ENCODE results near the gene OR13A1.
"Not testable (repeated sequence)": the region's sequence is repeated elsewhere in the genome, so short reads cannot be mapped to it uniquely, and the experiment has no call there.

The OR13A1 gene

DNA sequence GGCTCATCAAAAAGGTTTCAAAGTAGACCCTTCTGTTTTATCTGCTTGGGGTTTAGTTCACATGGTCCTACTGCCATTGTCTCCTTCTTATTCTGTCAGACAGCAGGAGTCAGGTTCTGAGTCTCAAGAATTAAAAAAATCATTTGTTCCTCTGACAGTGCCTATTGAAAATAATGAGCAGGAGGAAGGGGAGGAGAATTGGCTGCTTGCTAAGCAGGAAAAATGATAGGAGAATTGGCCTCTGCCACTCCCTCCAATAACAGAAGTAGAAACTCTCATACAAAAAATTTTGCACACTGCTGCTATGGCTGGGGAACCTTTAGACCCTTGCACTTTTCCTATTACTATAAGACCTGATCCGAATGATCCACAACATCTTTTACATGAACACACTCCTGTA, 35.7 kb downstream of the OR13A1 start:
- H3K4me3 ChIP-seq (replicated peaks; ENCODE audit: insufficient read depth, low read length): no peak overlapping the region
- H3K27ac ChIP-seq (replicated peaks): no peak overlapping the region
- no peak for DNase-seq (ENCODE audit: low read depth in 1 of 2, low spot score in 1 of 2)
- TF ChIP-seq CTCF (IDR thresholded peaks at IDR 0.05; ENCODE audit: insufficient read depth, low read length) (no peak), GABPA (IDR thresholded peaks at IDR 0.05; ENCODE audit: low read depth) (no peak), SPI1 (IDR thresholded peaks at IDR 0.05; ENCODE audit: borderline replicate concordance, low read depth) (no peak), POLR2AphosphoS5 (IDR thresholded peaks at IDR 0.05; ENCODE audit: low read depth) (no peak)
- TF ChIP-seq, protein P1, sequence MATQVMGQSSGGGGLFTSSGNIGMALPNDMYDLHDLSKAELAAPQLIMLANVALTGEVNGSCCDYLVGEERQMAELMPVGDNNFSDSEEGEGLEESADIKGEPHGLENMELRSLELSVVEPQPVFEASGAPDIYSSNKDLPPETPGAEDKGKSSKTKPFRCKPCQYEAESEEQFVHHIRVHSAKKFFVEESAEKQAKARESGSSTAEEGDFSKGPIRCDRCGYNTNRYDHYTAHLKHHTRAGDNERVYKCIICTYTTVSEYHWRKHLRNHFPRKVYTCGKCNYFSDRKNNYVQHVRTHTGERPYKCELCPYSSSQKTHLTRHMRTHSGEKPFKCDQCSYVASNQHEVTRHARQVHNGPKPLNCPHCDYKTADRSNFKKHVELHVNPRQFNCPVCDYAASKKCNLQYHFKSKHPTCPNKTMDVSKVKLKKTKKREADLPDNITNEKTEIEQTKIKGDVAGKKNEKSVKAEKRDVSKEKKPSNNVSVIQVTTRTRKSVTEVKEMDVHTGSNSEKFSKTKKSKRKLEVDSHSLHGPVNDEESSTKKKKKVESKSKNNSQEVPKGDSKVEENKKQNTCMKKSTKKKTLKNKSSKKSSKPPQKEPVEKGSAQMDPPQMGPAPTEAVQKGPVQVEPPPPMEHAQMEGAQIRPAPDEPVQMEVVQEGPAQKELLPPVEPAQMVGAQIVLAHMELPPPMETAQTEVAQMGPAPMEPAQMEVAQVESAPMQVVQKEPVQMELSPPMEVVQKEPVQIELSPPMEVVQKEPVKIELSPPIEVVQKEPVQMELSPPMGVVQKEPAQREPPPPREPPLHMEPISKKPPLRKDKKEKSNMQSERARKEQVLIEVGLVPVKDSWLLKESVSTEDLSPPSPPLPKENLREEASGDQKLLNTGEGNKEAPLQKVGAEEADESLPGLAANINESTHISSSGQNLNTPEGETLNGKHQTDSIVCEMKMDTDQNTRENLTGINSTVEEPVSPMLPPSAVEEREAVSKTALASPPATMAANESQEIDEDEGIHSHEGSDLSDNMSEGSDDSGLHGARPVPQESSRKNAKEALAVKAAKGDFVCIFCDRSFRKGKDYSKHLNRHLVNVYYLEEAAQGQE (IDR thresholded peaks at IDR 0.05; ENCODE audit: insufficient replicate concordance, low read depth): no peak
- H3K27me3 ChIP-seq (ENCODE audit: insufficient read depth, poor library complexity, severe bottlenecking): no peaks in the 10 kb centered on the region

GRCh38 chr10:45278860-45279498, 36.4 kb downstream of the OR13A1 start:
- no peaks in the 10 kb centered on the region for H3K27me3 ChIP-seq (ENCODE audit: insufficient read depth, poor library complexity, severe bottlenecking)
- H3K4me3 ChIP-seq (replicated peaks; ENCODE audit: insufficient read depth, low read length): no peak overlapping the region
- no peak for TF ChIP-seq POLR2AphosphoS5 (IDR thresholded peaks at IDR 0.05; ENCODE audit: low read depth)
- TF ChIP-seq GABPA (IDR thresholded peaks at IDR 0.05; ENCODE audit: low read depth): no peak
- no peak for TF ChIP-seq CTCF (IDR thresholded peaks at IDR 0.05; ENCODE audit: insufficient read depth, low read length)
- no peak for TF ChIP-seq SPI1 (IDR thresholded peaks at IDR 0.05; ENCODE audit: borderline replicate concordance, low read depth)
- TF ChIP-seq, protein P1 (IDR thresholded peaks at IDR 0.05; ENCODE audit: insufficient replicate concordance, low read depth): no peak
- H3K27ac ChIP-seq (replicated peaks): no peak overlapping the region
- no peak for DNase-seq (ENCODE audit: low read depth in 1 of 2, low spot score in 1 of 2)

DNA sequence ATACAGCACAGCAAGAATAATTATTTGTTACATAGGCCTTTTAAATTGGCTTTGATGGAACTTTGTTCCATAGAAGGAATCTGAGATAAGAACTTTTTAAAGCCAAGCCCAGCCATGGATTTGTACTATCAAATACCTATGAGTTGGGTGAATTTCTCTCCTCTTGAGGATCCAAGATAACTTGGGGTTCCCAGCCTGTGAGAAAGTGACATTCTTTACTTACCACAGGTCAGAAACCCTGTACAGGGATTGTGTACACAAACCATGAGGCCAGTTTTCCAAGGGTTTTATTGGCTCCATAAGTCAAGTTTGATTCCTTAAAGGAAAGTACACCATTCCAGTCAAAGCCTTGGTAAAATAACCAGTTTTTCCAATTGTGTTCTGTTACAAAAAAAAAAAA, 39.3 kb downstream of the OR13A1 start:
- H3K27me3 ChIP-seq (ENCODE audit: insufficient read depth, poor library complexity, severe bottlenecking); DNase-seq (ENCODE audit: low read depth in 1 of 2, low spot score in 1 of 2); H3K4me3 ChIP-seq (replicated peaks; ENCODE audit: insufficient read depth, low read length); H3K27ac ChIP-seq (replicated peaks): not testable (repeated sequence)

- DNase-seq (ENCODE audit: low read depth in 1 of 2, low spot score in 1 of 2): no peak
- Histone ChIP-seq H3K27me3 (ENCODE audit: insufficient read depth, poor library complexity, severe bottlenecking) (no peaks in the 10 kb centered on the region), H3K27ac (replicated peaks) (no peak overlapping the region), H3K4me3 (replicated peaks; ENCODE audit: insufficient read depth, low read length) (no peak overlapping the region)
- no peak for TF ChIP-seq POLR2AphosphoS5 (IDR thresholded peaks at IDR 0.05; ENCODE audit: low read depth)
- TF ChIP-seq SPI1 (IDR thresholded peaks at IDR 0.05; ENCODE audit: borderline replicate concordance, low read depth): no peak
These were observed 41.0 kb downstream of the OR13A1 start for GRCh38 chr10:45274364-45274763.

- H3K27me3 ChIP-seq (ENCODE audit: insufficient read depth, poor library complexity, severe bottlenecking); DNase-seq (ENCODE audit: low read depth in 1 of 2, low spot score in 1 of 2); H3K27ac ChIP-seq (replicated peaks); H3K4me3 ChIP-seq (replicated peaks; ENCODE audit: insufficient read depth, low read length): not testable (repeated sequence)
These were observed 47.6 kb downstream of the OR13A1 start for GRCh38 chr10:45267777-45268176.

All from HL-60 (cell line).